Mesodermal cell (in vitro differentiated cells): ENCODE measurements around the gene RFX3.

Experiments used
- H3K27ac ChIP-seq: 2 replicates; pipeline ENCODE4 v1.7.0; 2013; ENCODE audit warnings: mild to moderate bottlenecking, low read depth, low read length, moderate library complexity; ENCODE audit not compliant: severe bottlenecking
- H3K36me3 ChIP-seq: 2 replicates; pipeline ENCODE4 v1.7.1; 2013; ENCODE audit warnings: mild to moderate bottlenecking, low read length, moderate library complexity; ENCODE audit not compliant: control insufficient read depth, insufficient read depth
- H3K4me1 ChIP-seq: one replicate; pipeline ENCODE4 v1.7.1; 2013; ENCODE audit warnings: mild to moderate bottlenecking, low read length; ENCODE audit not compliant: insufficient read depth, control insufficient read depth, poor library complexity, severe bottlenecking
- H3K4me3 ChIP-seq: 2 replicates; pipeline ENCODE4 v1.7.0; 2013; ENCODE audit warnings: low read length, control low read depth, mild to moderate bottlenecking; ENCODE audit not compliant: insufficient read depth, poor library complexity, severe bottlenecking; ENCODE audit errors: extremely low read depth
- H3K9me3 ChIP-seq: 2 replicates; pipeline ENCODE4 v1.7.1; 2013; ENCODE audit warnings: mild to moderate bottlenecking, low read length, moderate library complexity; ENCODE audit not compliant: control insufficient read depth
- WGBS, 2 experiments: methylation state at CpG; one replicate each; pipeline ENCODE4 v1.1.5; 2013; ENCODE audit warnings: missing lambda C conversion rate in 2 of 2; ENCODE audit not compliant: insufficient coverage in 2 of 2; 5-methylcytosine and 5-hydroxymethylcytosine counted together

The RFX3 gene

GRCh38 chr9:3250741-3251140 lies 275.1 kb downstream of the RFX3 start:
- no CpG with 5 or more reads among the region's 4 CpGs for WGBS, 2 experiments
- Histone ChIP-seq H3K9me3 (no peaks in the 10 kb centered on the region), H3K4me1 (no peaks in the 10 kb centered on the region), H3K36me3 (peaks cover 14% of the 10 kb centered on the region), H3K4me3 (no peak overlapping the region), H3K27ac (no peak overlapping the region)

GRCh38 chr9:3247211-3247610 lies 278.6 kb downstream of the RFX3 start:
- Histone ChIP-seq H3K36me3 (peaks cover 4% of the 10 kb centered on the region), H3K4me3 (no peak overlapping the region), H3K9me3 (no peaks in the 10 kb centered on the region), H3K4me1 (no peaks in the 10 kb centered on the region), H3K27ac (no peak overlapping the region)
- 83% methylated on average over 1 of the region's 3 CpGs; no CpG with 5 or more reads in 1 of the 2 experiments for WGBS, 2 experiments

GRCh38 chr9:3246241-3246640 lies 279.6 kb downstream of the RFX3 start:
- H3K9me3 ChIP-seq, result no peaks in the 10 kb centered on the region
- 100% methylated on average over 1 of the region's 3 CpGs; no CpG with 5 or more reads in 1 of the 2 experiments for WGBS, 2 experiments
- H3K4me3 ChIP-seq, result no peak overlapping the region
- H3K4me1 ChIP-seq, result no peaks in the 10 kb centered on the region
- H3K36me3 ChIP-seq, result peaks cover 4% of the 10 kb centered on the region
- H3K27ac ChIP-seq, result no peak overlapping the region

- 88 to 90% methylated on average over 1 to 2 of the region's 5 CpGs for WGBS, 2 experiments
- Histone ChIP-seq H3K4me1 (no peaks in the 10 kb centered on the region), H3K9me3 (no peaks in the 10 kb centered on the region), H3K36me3 (peaks cover 4% of the 10 kb centered on the region), H3K27ac (no peak overlapping the region), H3K4me3 (no peak overlapping the region)
Observed at GRCh38 chr9:3244963-3245653, 280.7 kb downstream of the RFX3 start.

- Histone ChIP-seq H3K9me3 (no peaks in the 10 kb centered on the region), H3K27ac (no peak overlapping the region), H3K36me3 (peaks cover 4% of the 10 kb centered on the region), H3K4me3 (no peak overlapping the region), H3K4me1 (no peaks in the 10 kb centered on the region)
- WGBS, 2 experiments, result 83 to 100% methylated on average over 1 of the region's 4 CpGs
Observed at GRCh38 chr9:3243683-3244082, 282.1 kb downstream of the RFX3 start.

GRCh38 chr9:3241290-3241689 lies 284.5 kb downstream of the RFX3 start:
- Histone ChIP-seq H3K9me3 (no peaks in the 10 kb centered on the region), H3K36me3 (no peaks in the 10 kb centered on the region), H3K4me1 (no peaks in the 10 kb centered on the region), H3K4me3 (no peak overlapping the region), H3K27ac (no peak overlapping the region)
- WGBS, 2 experiments, result 0 to 34% methylated on average over 1 to 2 of the region's 3 CpGs

GRCh38 chr9:3240656-3241268 lies 285.0 kb downstream of the RFX3 start:
- Histone ChIP-seq H3K36me3 (no peaks in the 10 kb centered on the region), H3K4me3 (no peak overlapping the region), H3K4me1 (no peaks in the 10 kb centered on the region), H3K9me3 (no peaks in the 10 kb centered on the region), H3K27ac (no peak overlapping the region)
- 0 to 20% methylated on average over 1 of the region's 3 CpGs for WGBS, 2 experiments

GRCh38 chr9:3239240-3239639 lies 286.6 kb downstream of the RFX3 start:
- H3K9me3 ChIP-seq, result no peaks in the 10 kb centered on the region
- no peak overlapping the region for H3K4me3 ChIP-seq
- H3K36me3 ChIP-seq, result no peaks in the 10 kb centered on the region
- no peak overlapping the region for H3K27ac ChIP-seq
- WGBS, 2 experiments, result 100% methylated on average over 3 of the region's 4 CpGs
- no peaks in the 10 kb centered on the region for H3K4me1 ChIP-seq

GRCh38 chr9:3238236-3238635 lies 287.6 kb downstream of the RFX3 start:
- Histone ChIP-seq H3K9me3 (no peaks in the 10 kb centered on the region), H3K4me3 (no peak overlapping the region), H3K36me3 (no peaks in the 10 kb centered on the region), H3K4me1 (no peaks in the 10 kb centered on the region), H3K27ac (no peak overlapping the region)
- 95 to 100% methylated on average over 3 to 4 of the region's 4 CpGs for WGBS, 2 experiments

GRCh38 chr9:3237121-3237520 lies 288.7 kb downstream of the RFX3 start:
- Histone ChIP-seq H3K4me1 (no peaks in the 10 kb centered on the region), H3K36me3 (no peaks in the 10 kb centered on the region), H3K27ac (no peak overlapping the region), H3K9me3 (no peaks in the 10 kb centered on the region), H3K4me3 (no peak overlapping the region)

- Histone ChIP-seq H3K27ac (no peak overlapping the region), H3K4me1 (no peaks in the 10 kb centered on the region), H3K4me3 (no peak overlapping the region), H3K9me3 (no peaks in the 10 kb centered on the region), H3K36me3 (no peaks in the 10 kb centered on the region)
- no CpG with 5 or more reads among the region's 1 CpG for WGBS, 2 experiments
Observed at GRCh38 chr9:3235497-3235896, 290.3 kb downstream of the RFX3 start.
